ENCODE results near the gene MZT2B.
"Not testable (repeated sequence)": the region's sequence is repeated elsewhere in the genome, so short reads cannot be mapped to it uniquely, and the experiment has no call there.

The MZT2B gene

GRCh38 chr2:130220505-130220904 is 38.4 kb downstream of the MZT2B start:
- DNase-seq = not testable (repeated sequence)

GRCh38 chr2:130222523-130222922 is 40.5 kb downstream of the MZT2B start:
- not testable (repeated sequence) for DNase-seq

GRCh38 chr2:130228005-130228404 is 45.9 kb downstream of the MZT2B start:
- not testable (repeated sequence) for DNase-seq

- DNase-seq = not testable (repeated sequence)
Measured at GRCh38 chr2:130228467-130229160, 46.6 kb downstream of the MZT2B start.

- peak; percentile 4 to 14 for DNase-seq
Measured at GRCh38 chr2:130229161-130229510, 47.1 kb downstream of the MZT2B start.

- DNase-seq = not testable (repeated sequence)
Measured at GRCh38 chr2:130230376-130230775, 48.3 kb downstream of the MZT2B start.

- not testable (repeated sequence) for DNase-seq
Measured at GRCh38 chr2:130230907-130231306, 48.8 kb downstream of the MZT2B start.

GRCh38 chr2:130231656-130232055 is 49.6 kb downstream of the MZT2B start:
- no peak for DNase-seq

GRCh38 chr2:130233066-130233465 is 51.0 kb downstream of the MZT2B start:
- DNase-seq = not testable (repeated sequence)

GRCh38 chr2:130239581-130239980 is 57.5 kb downstream of the MZT2B start:
- DNase-seq = not testable (repeated sequence)
